GM23248 (cell line): ENCODE results near the gene CLEC16A. TPM values are rescaled to one million over a fixed set of nuclear protein-coding genes. Genes with fewer than 3 reads are reported as not detected.

Source experiments
- DNase-seq: peaks from one replicate; pipeline ENCODE4 v3.0.0-alpha.2; 2015
- H2AFZ ChIP-seq: fragments of 200-600 bp; sonication (generic); 2 replicates; pipeline ENCODE4 v1.6.1; 2016; ENCODE audit warnings: antibody characterized with exemption
- H3F3A ChIP-seq: fragments of 200-600 bp; sonication (generic); 2 replicates; pipeline ENCODE4 v1.6.1; 2016; ENCODE audit warnings: mild to moderate bottlenecking, antibody characterized with exemption, mixed run types; ENCODE audit not compliant: insufficient read depth
- H3K27ac ChIP-seq: fragments of 200-600 bp; sonication (generic); 2 replicates; pipeline ENCODE4 v1.5.1; 2016; ENCODE audit warnings: mild to moderate bottlenecking
- H3K27me3 ChIP-seq: fragments of 200-600 bp; sonication (generic); replicated peaks from 2 replicates; pipeline ENCODE4 v1.6.1; 2016; ENCODE audit warnings: mild to moderate bottlenecking; ENCODE audit not compliant: insufficient read depth
- H3K36me3 ChIP-seq: fragments of 200-600 bp; sonication (generic); 2 replicates; pipeline ENCODE4 v1.6.1; 2016; ENCODE audit warnings: low read depth, mild to moderate bottlenecking
- H3K4me1 ChIP-seq: fragments of 200-600 bp; sonication (generic); 2 replicates; pipeline ENCODE4 v1.6.1; 2016; ENCODE audit warnings: mild to moderate bottlenecking; ENCODE audit not compliant: insufficient read depth
- H3K4me2 ChIP-seq: fragments of 200-600 bp; sonication (generic); one replicate; pipeline ENCODE4 v1.6.1; 2016; ENCODE audit warnings: mild to moderate bottlenecking; ENCODE audit not compliant: unreplicated experiment
- H3K4me3 ChIP-seq: fragments of 200-600 bp; sonication (generic); 2 replicates; pipeline ENCODE4 v1.5.1; 2016; ENCODE audit warnings: mild to moderate bottlenecking
- H3K79me2 ChIP-seq: fragments of 200-600 bp; sonication (generic); 2 replicates; pipeline ENCODE4 v1.6.1; 2016; ENCODE audit warnings: mild to moderate bottlenecking; ENCODE audit not compliant: insufficient read depth
- H3K9ac ChIP-seq: fragments of 200-600 bp; sonication (generic); 2 replicates; pipeline ENCODE4 v1.6.1; 2016; ENCODE audit warnings: mild to moderate bottlenecking
- H3K9me2 ChIP-seq: fragments of 200-600 bp; sonication (generic); 2 replicates; pipeline ENCODE4 v1.6.1; 2016; ENCODE audit warnings: mixed run types, mild to moderate bottlenecking, moderate library complexity; ENCODE audit not compliant: insufficient read depth
- H3K9me3 ChIP-seq: fragments of 200-600 bp; sonication (generic); one replicate; pipeline ENCODE4 v1.6.1; 2017; ENCODE audit warnings: low read depth
- H4K20me1 ChIP-seq: fragments of 200-600 bp; sonication (generic); 2 replicates; pipeline ENCODE4 v1.6.0; 2016; ENCODE audit not compliant: insufficient read depth
- EZH2 ChIP-seq: fragments of 200-600 bp; sonication (generic); IDR thresholded peaks from 2 replicates; pipeline ENCODE4 v1.6.1; 2018; ENCODE audit warnings: antibody characterized with exemption, mild to moderate bottlenecking; ENCODE audit not compliant: insufficient read depth, poor library complexity, severe bottlenecking
- EZH2phosphoT487 ChIP-seq: fragments of 200-600 bp; sonication (generic); IDR thresholded peaks from 2 replicates; pipeline ENCODE4 v1.6.1; 2018; ENCODE audit warnings: antibody characterized with exemption, moderate library complexity, mild to moderate bottlenecking, low read depth; ENCODE audit not compliant: insufficient read depth
- WGBS, 2 experiments: methylation state at CpG; one replicate each; pipeline ENCODE4 v1.1.6; 2015 to 2017; ENCODE audit warnings: low lambda C conversion rate in 2 of 2, low coverage in 1 of 2; ENCODE audit errors: missing lambda C conversion rate in 2 of 2; 5-methylcytosine and 5-hydroxymethylcytosine counted together
- in situ Hi-C: fragments of 300-500 bp; cut with MboI; formaldehyde crosslinking; loops from 2 replicates; pipeline ENCODE4 v1.15.0; 2020
- polyA plus RNA-seq: library from polyadenylated mRNA; unstranded; fragments of >200 nt; fragmentation: Nextera tagmentation; extraction: Ambion mirVana; gene quantifications from 2 replicates; pipeline ENCODE4 v1.2.1, GENCODE V29; 2016
- total RNA-seq: library from RNA; depleted of rRNA; stranded (reverse); fragments of >200 nt; shearing (Covaris generic); gene quantifications from 2 replicates; pipeline ENCODE4 v1.2.3, GENCODE V29; 2014

CLEC16A gene
- total and polyA plus RNA-seq, 2 experiments from 2014 or later, result 13.2 to 21.4 TPM

GRCh38 chr16:11082108-11082859 is 137.9 kb downstream of the CLEC16A start:
- H3K4me2 ChIP-seq, result no peak overlapping the region
- H3K36me3 ChIP-seq, result no peaks in the 10 kb centered on the region
- no peak for TF ChIP-seq EZH2phosphoT487
- no peak for TF ChIP-seq EZH2
- no peak overlapping the region for H3K27ac ChIP-seq
- H3K9me3 ChIP-seq, result no peaks in the 10 kb centered on the region
- no peaks in the 10 kb centered on the region for H3K27me3 ChIP-seq
- no peak overlapping the region for H3K4me3 ChIP-seq
- no peak overlapping the region for H3K9ac ChIP-seq
- no peak overlapping the region for H2AFZ ChIP-seq
- in situ Hi-C loops, result no loop called here
- peaks cover 48% of the 10 kb centered on the region for H3K4me1 ChIP-seq
- H3K79me2 ChIP-seq, result no peaks in the 10 kb centered on the region
- WGBS, 2 experiments, result 97% methylated on average over 16 of the region's 16 CpGs
- no peaks in the 10 kb centered on the region for H4K20me1 ChIP-seq
- peaks cover 43% of the 10 kb centered on the region for H3F3A ChIP-seq
- DNase-seq, result no peak
- H3K9me2 ChIP-seq, result no peaks in the 10 kb centered on the region

- no peak for TF ChIP-seq EZH2phosphoT487
- TF ChIP-seq EZH2, result no peak
- Histone ChIP-seq H3K4me1 (peaks cover 42% of the 10 kb centered on the region), H3K27ac (no peak overlapping the region), H2AFZ (no peak overlapping the region), H3K27me3 (no peaks in the 10 kb centered on the region), H3K4me3 (no peak overlapping the region), H3K4me2 (no peak overlapping the region), H3K9me3 (no peaks in the 10 kb centered on the region), H3K79me2 (no peaks in the 10 kb centered on the region), H4K20me1 (no peaks in the 10 kb centered on the region), H3K9me2 (no peaks in the 10 kb centered on the region), H3K36me3 (no peaks in the 10 kb centered on the region), H3F3A (peaks cover 37% of the 10 kb centered on the region), H3K9ac (no peak overlapping the region)
- in situ Hi-C loops, result no loop called here
- WGBS, 2 experiments, result 96 to 100% methylated on average over 2 of the region's 2 CpGs
- DNase-seq, result no peak
These were observed 138.6 kb downstream of the CLEC16A start for GRCh38 chr16:11082860-11083388.

- H3F3A ChIP-seq, result peaks cover 21% of the 10 kb centered on the region
- H3K9me3 ChIP-seq, result no peaks in the 10 kb centered on the region
- TF ChIP-seq EZH2 (no peak), EZH2phosphoT487 (no peak)
- in situ Hi-C loops, result no loop called here
- H4K20me1 ChIP-seq, result no peaks in the 10 kb centered on the region
- H3K27me3 ChIP-seq, result no peaks in the 10 kb centered on the region
- 41 to 49% methylated on average over 11 of the region's 11 CpGs for WGBS, 2 experiments
- H3K9ac ChIP-seq, result no peak overlapping the region
- H3K79me2 ChIP-seq, result no peaks in the 10 kb centered on the region
- peak; percentile 88 for DNase-seq
- H3K9me2 ChIP-seq, result no peaks in the 10 kb centered on the region
- no peak overlapping the region for H3K27ac ChIP-seq
- H3K4me1 ChIP-seq, result peaks cover 27% of the 10 kb centered on the region
- no peaks in the 10 kb centered on the region for H3K36me3 ChIP-seq
- peak overlapping the region; percentile 38 for H3K4me2 ChIP-seq
- H3K4me3 ChIP-seq, result no peak overlapping the region
- no peak overlapping the region for H2AFZ ChIP-seq
These were observed 140.1 kb downstream of the CLEC16A start for GRCh38 chr16:11084484-11084875.

- 91 to 92% methylated on average over 15 of the region's 15 CpGs for WGBS, 2 experiments
- no peaks in the 10 kb centered on the region for H4K20me1 ChIP-seq
- peaks cover 16% of the 10 kb centered on the region for H3F3A ChIP-seq
- no peak for DNase-seq
- H2AFZ ChIP-seq, result no peak overlapping the region
- H3K9me2 ChIP-seq, result no peaks in the 10 kb centered on the region
- H3K27me3 ChIP-seq, result no peaks in the 10 kb centered on the region
- H3K9me3 ChIP-seq, result no peaks in the 10 kb centered on the region
- no peak overlapping the region for H3K9ac ChIP-seq
- in situ Hi-C loops, result no loop called here
- no peaks in the 10 kb centered on the region for H3K36me3 ChIP-seq
- H3K79me2 ChIP-seq, result no peaks in the 10 kb centered on the region
- H3K27ac ChIP-seq, result no peak overlapping the region
- H3K4me3 ChIP-seq, result no peak overlapping the region
- H3K4me1 ChIP-seq, result peaks cover 23% of the 10 kb centered on the region
- no peak for TF ChIP-seq EZH2phosphoT487
- no peak for TF ChIP-seq EZH2
- H3K4me2 ChIP-seq, result peak overlapping the region; percentile 38
These were observed 140.6 kb downstream of the CLEC16A start for GRCh38 chr16:11084876-11085485.
